HepG2 (cell line): ENCODE results near the gene TPPP3. TPM values are rescaled to one million over a fixed set of nuclear protein-coding genes. Genes with fewer than 3 reads are reported as not detected.

ENCODE experiments used
- AHR ChIP-seq: IDR thresholded peaks from 2 replicates; pipeline ENCODE4 v1.6.1; 2018; ENCODE audit warnings: missing genetic modification reagents, missing compliant biosample characterization
- ARHGAP35 ChIP-seq: sonication (generic); formaldehyde crosslinking; IDR thresholded peaks from 2 replicates; pipeline ENCODE4 v1.9.0; 2022; ENCODE audit warnings: mild to moderate bottlenecking, inconsistent platforms, moderate library complexity, missing genetic modification reagents, borderline replicate concordance
- ARNTL ChIP-seq: sonication (generic); formaldehyde crosslinking; IDR thresholded peaks from 2 replicates; pipeline ENCODE4 v1.4.0; 2020; ENCODE audit warnings: mild to moderate bottlenecking, missing genetic modification reagents
- ATF7 ChIP-seq, 2 experiments: fragments of 450-650 bp in 1 of 2; sonication (generic) in 1 of 2; formaldehyde crosslinking in 1 of 2; IDR thresholded peaks; 2 replicates each; pipeline versions ENCODE4 v1.4.0 to v1.6.1; 2016 to 2020; ENCODE audit warnings: antibody characterized with exemption in 1 of 2, mild to moderate bottlenecking in 1 of 2, missing genetic modification reagents in 1 of 2
- CEBPG ChIP-seq: IDR thresholded peaks from 2 replicates; pipeline ENCODE4 v1.6.1; 2016
- CENPT ChIP-seq: sonication (generic); formaldehyde crosslinking; IDR thresholded peaks from 2 replicates; pipeline ENCODE4 v1.8.0; 2022; ENCODE audit warnings: low read depth, mild to moderate bottlenecking, moderate library complexity, missing genetic modification reagents
- CHCHD3 ChIP-seq: sonication (generic); formaldehyde crosslinking; IDR thresholded peaks from 2 replicates; pipeline ENCODE4 v1.8.0; 2022; ENCODE audit warnings: mild to moderate bottlenecking, missing genetic modification reagents, moderate library complexity
- FOXC1 ChIP-seq: sonication (generic); formaldehyde crosslinking; IDR thresholded peaks from 2 replicates; pipeline ENCODE4 v1.8.0; 2022; ENCODE audit warnings: mild to moderate bottlenecking, missing genetic modification reagents, borderline replicate concordance
- GABPB1 ChIP-seq: IDR thresholded peaks from 2 replicates; pipeline ENCODE4 v1.6.1; 2016; ENCODE audit warnings: mild to moderate bottlenecking, missing genetic modification reagents, moderate library complexity, missing compliant biosample characterization
- GATAD2A ChIP-seq: IDR thresholded peaks from 2 replicates; pipeline ENCODE4 v1.6.1; 2016
- HHEX ChIP-seq: IDR thresholded peaks from 2 replicates; pipeline ENCODE4 v1.6.1; 2016; ENCODE audit warnings: control low read depth
- KDM5A ChIP-seq: fragments of 200-600 bp; sonication (generic); IDR thresholded peaks from 2 replicates; pipeline ENCODE4 v1.7.0; 2018; ENCODE audit warnings: antibody characterized with exemption, mild to moderate bottlenecking, low read length, borderline replicate concordance
- MAFF ChIP-seq: IDR thresholded peaks from 2 replicates; pipeline ENCODE4 v1.6.1; 2011; ENCODE audit warnings: low read depth, low read length, improper control_type of control experiment
- MTF2 ChIP-seq: sonication (generic); formaldehyde crosslinking; IDR thresholded peaks from 2 replicates; pipeline ENCODE4 v1.5.0; 2020; ENCODE audit warnings: missing genetic modification reagents, borderline replicate concordance
- SRY ChIP-seq: sonication (generic); formaldehyde crosslinking; IDR thresholded peaks from 2 replicates; pipeline ENCODE4 v1.8.0; 2022; ENCODE audit warnings: mild to moderate bottlenecking, missing genetic modification reagents
- ZNF160 ChIP-seq: sonication (generic); formaldehyde crosslinking; IDR thresholded peaks from 2 replicates; pipeline ENCODE4 v1.8.0; 2022; ENCODE audit warnings: mild to moderate bottlenecking, inconsistent platforms, missing genetic modification reagents
- ZNF251 ChIP-seq: sonication (generic); formaldehyde crosslinking; IDR thresholded peaks from 2 replicates; pipeline ENCODE4 v1.9.0; 2021; ENCODE audit warnings: mild to moderate bottlenecking, missing genetic modification reagents
- ZNF343 ChIP-seq: sonication (generic); formaldehyde crosslinking; IDR thresholded peaks from 2 replicates; pipeline ENCODE4 v1.4.0; 2020; ENCODE audit warnings: mild to moderate bottlenecking, missing genetic modification reagents
- ZNF569 ChIP-seq: sonication (generic); formaldehyde crosslinking; IDR thresholded peaks from 2 replicates; pipeline ENCODE4 v1.5.0; 2020; ENCODE audit warnings: mild to moderate bottlenecking, missing genetic modification reagents, moderate library complexity, borderline replicate concordance
- ZNF619 ChIP-seq: sonication (generic); formaldehyde crosslinking; IDR thresholded peaks from 2 replicates; pipeline ENCODE4 v1.4.0; 2020; ENCODE audit warnings: mild to moderate bottlenecking, missing genetic modification reagents
- ZNF788 ChIP-seq: sonication (generic); formaldehyde crosslinking; IDR thresholded peaks from 2 replicates; pipeline ENCODE4 v1.5.0; 2020; ENCODE audit warnings: mild to moderate bottlenecking, missing genetic modification reagents, borderline replicate concordance
- ZNF790 ChIP-seq: sonication (generic); formaldehyde crosslinking; IDR thresholded peaks from 2 replicates; pipeline ENCODE4 v1.8.0; 2022; ENCODE audit warnings: missing genetic modification reagents, mild to moderate bottlenecking, borderline replicate concordance
- ZNF83 ChIP-seq: sonication (generic); formaldehyde crosslinking; IDR thresholded peaks from 2 replicates; pipeline ENCODE4 v1.4.0; 2020; ENCODE audit warnings: missing genetic modification reagents, mild to moderate bottlenecking, borderline replicate concordance
- polyA plus RNA-seq, 8 experiments: library from polyadenylated mRNA; depleted of rRNA in 3 of 8; stranded (reverse) in 7 of 8; unstranded in 1 of 8; fragments of >200 nt; fragmentation: Illumina TruSeq in 4 of 8; extraction: Trizol in 4 of 8; gene quantifications; 2 replicates each; pipeline versions ENCODE4 v1.2.1 to v1.2.3, GENCODE V29; 2011 to 2016; ENCODE audit warnings: low read depth in 4 of 8, missing spikeins in 1 of 8, mixed read lengths in 1 of 8; ENCODE audit not compliant: insufficient read depth in 1 of 8
- total RNA-seq, 5 experiments: library from RNA; depleted of rRNA; stranded (reverse); fragments of >200 nt; fragmentation: Illumina TruSeq; extraction: Trizol; gene quantifications; 2 replicates each; pipeline ENCODE4 v1.2.3, GENCODE V29; 2016; ENCODE audit warnings: low read depth in 1 of 5
- TF ChIP-seq, protein P1 (sequence below): sonication (generic); formaldehyde crosslinking; IDR thresholded peaks from 2 replicates; pipeline ENCODE4 v1.4.0; 2020; ENCODE audit warnings: missing genetic modification reagents
- TF ChIP-seq, protein P2 (sequence below): sonication (generic); IDR thresholded peaks from 2 replicates; pipeline ENCODE4 v1.6.1; 2016; ENCODE audit warnings: low read depth, borderline replicate concordance
- TF ChIP-seq, protein P3 (sequence below): sonication (generic); formaldehyde crosslinking; IDR thresholded peaks from 2 replicates; pipeline ENCODE4 v1.4.0; 2020; ENCODE audit warnings: mild to moderate bottlenecking, low read depth, missing genetic modification reagents
- TF ChIP-seq, protein P4 (sequence below): sonication (generic); formaldehyde crosslinking; IDR thresholded peaks from 2 replicates; pipeline ENCODE4 v1.5.1; 2020; ENCODE audit warnings: missing genetic modification reagents, mild to moderate bottlenecking, borderline replicate concordance

Gene TPPP3
- total and polyA plus RNA-seq, 2 of the 13 experiments (the other 11 are each of a cell fraction or from before 2014, with no cell fraction given): 0.16 to 0.44 TPM

DNA sequence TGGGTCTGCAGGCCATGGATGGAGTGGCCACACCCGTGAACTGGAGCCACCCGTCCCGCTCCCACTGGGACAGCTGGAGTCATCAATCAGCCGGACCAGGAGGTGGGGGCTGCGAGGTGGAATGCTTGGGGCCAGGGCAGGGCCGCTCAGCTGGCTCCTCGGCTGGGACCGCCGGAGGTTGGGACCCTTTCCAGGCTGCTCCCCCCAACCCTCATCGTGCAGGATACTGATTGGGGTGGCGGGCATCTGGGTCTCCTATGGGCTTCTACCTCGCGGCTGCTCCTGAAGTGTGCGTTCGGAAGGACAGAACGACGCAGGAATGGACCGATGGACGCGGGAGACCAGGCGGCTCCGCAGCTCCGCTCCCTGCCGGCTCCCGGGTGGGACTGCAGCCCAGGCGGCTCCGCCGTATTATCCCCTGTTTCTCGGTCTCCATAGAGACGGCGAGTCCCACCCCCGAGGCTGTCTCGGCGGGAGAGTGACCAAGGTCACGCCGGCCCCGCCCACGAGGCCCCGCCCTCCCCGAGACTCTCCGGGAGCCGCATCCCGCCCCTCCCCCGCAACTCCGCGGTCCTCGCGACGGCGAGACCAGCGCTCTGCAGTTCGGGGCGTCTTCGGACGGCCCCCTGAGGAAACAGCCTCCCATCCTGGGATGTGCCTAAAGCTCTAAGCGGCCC lies at the start of gene TPPP3 (continued):
- TF ChIP-seq SRY (no peak), AHR (CRISPR knock-in tag) (no peak), MAFF (no peak), KDM5A (no peak), ZNF569 (CRISPR knock-in tag) (no peak), FOXC1 (CRISPR knock-in tag) (no peak), GABPB1 (CRISPR knock-in tag) (peak; percentile 44; the same call in 1 of the 2 replicates), ZNF83 (0 out of 2 replicates have a peak, but pooled peaks have one; percentile 36), ATF7 (IDR thresholded peaks at IDR 0.05) (no peak), ATF7 (CRISPR knock-in tag; IDR thresholded peaks at IDR 0.05) (no peak), CENPT (CRISPR knock-in tag) (no peak), ZNF619 (CRISPR knock-in tag) (no peak), CEBPG (CRISPR knock-in tag) (no peak), ARNTL (CRISPR knock-in tag) (0 out of 2 replicates have a peak, but pooled peaks have one; percentile 38), ZNF788 (peak; percentile 12; the same call in 1 of the 2 replicates), GATAD2A (CRISPR knock-in tag) (0 out of 2 replicates have a peak, but pooled peaks have one; percentile 17), ZNF160 (CRISPR knock-in tag) (no peak), MTF2 (no peak), ZNF790 (CRISPR knock-in tag) (no peak), ZNF251 (CRISPR knock-in tag) (0 out of 2 replicates have a peak, but pooled peaks have one; percentile 36), ZNF343 (CRISPR knock-in tag) (0 out of 2 replicates have a peak, but pooled peaks have one; percentile 23), HHEX (CRISPR knock-in tag) (no peak), CHCHD3 (CRISPR knock-in tag) (no peak), ARHGAP35 (CRISPR knock-in tag) (no peak)
- TF ChIP-seq, protein P1, sequence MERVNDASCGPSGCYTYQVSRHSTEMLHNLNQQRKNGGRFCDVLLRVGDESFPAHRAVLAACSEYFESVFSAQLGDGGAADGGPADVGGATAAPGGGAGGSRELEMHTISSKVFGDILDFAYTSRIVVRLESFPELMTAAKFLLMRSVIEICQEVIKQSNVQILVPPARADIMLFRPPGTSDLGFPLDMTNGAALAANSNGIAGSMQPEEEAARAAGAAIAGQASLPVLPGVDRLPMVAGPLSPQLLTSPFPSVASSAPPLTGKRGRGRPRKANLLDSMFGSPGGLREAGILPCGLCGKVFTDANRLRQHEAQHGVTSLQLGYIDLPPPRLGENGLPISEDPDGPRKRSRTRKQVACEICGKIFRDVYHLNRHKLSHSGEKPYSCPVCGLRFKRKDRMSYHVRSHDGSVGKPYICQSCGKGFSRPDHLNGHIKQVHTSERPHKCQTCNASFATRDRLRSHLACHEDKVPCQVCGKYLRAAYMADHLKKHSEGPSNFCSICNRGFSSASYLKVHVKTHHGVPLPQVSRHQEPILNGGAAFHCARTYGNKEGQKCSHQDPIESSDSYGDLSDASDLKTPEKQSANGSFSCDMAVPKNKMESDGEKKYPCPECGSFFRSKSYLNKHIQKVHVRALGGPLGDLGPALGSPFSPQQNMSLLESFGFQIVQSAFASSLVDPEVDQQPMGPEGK (CRISPR knock-in tag): peak; percentile 29; the same call in 1 of the 2 replicates
- TF ChIP-seq, protein P2, sequence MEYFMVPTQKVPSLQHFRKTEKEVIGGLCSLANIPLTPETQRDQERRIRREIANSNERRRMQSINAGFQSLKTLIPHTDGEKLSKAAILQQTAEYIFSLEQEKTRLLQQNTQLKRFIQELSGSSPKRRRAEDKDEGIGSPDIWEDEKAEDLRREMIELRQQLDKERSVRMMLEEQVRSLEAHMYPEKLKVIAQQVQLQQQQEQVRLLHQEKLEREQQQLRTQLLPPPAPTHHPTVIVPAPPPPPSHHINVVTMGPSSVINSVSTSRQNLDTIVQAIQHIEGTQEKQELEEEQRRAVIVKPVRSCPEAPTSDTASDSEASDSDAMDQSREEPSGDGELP: peak; percentile 6; the same call in 1 of the 2 replicates
- TF ChIP-seq, protein P3, sequence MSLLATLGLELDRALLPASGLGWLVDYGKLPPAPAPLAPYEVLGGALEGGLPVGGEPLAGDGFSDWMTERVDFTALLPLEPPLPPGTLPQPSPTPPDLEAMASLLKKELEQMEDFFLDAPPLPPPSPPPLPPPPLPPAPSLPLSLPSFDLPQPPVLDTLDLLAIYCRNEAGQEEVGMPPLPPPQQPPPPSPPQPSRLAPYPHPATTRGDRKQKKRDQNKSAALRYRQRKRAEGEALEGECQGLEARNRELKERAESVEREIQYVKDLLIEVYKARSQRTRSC (CRISPR knock-in tag): no peak
- TF ChIP-seq, protein P4, sequence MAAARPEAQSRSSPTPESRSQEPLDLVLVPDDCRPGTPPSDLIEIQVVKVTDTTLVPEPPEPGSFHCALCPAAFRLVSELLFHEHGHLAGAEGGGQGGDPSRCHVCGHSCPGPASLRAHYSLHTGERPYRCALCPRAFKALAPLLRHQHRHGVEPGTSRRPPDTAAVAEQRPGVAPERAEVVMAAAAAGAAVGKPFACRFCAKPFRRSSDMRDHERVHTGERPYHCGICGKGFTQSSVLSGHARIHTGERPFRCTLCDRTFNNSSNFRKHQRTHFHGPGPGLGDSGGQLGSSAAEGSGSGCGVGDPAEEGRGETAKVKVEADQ (CRISPR knock-in tag): no peak
